H1 (cell line): Measurements from ENCODE around the gene F2RL2. TPM values are rescaled to one million over a fixed set of nuclear protein-coding genes. Genes with fewer than 3 reads are reported as not detected.

Source experiments
- BRCA1 ChIP-seq: IDR thresholded peaks from 2 replicates; pipeline ENCODE4 v1.6.1; 2012; ENCODE audit warnings: low read depth, low read length, improper control_type of control experiment
- RAD21 ChIP-seq, 2 experiments: IDR thresholded peaks in 1 of 2; conservative IDR thresholded peaks in 1 of 2; 2 replicates each; pipeline ENCODE4 v1.6.1; 2011; ENCODE audit warnings: low read depth in 2 of 2, low read length in 2 of 2, improper control_type of control experiment in 1 of 2, inconsistent platforms in 1 of 2, mild to moderate bottlenecking in 1 of 2, moderate library complexity in 1 of 2
- TAF1 ChIP-seq: IDR thresholded peaks from 2 replicates; pipeline ENCODE4 v1.6.1; 2011; ENCODE audit warnings: mild to moderate bottlenecking, low read depth, low read length
- TCF12 ChIP-seq: IDR thresholded peaks from 2 replicates; pipeline ENCODE4 v1.6.1; 2011; ENCODE audit warnings: low read depth, mild to moderate bottlenecking, low read length
- polyA plus RNA-seq, 7 experiments: library from polyadenylated mRNA; depleted of rRNA in 3 of 7; stranded (reverse) in 5 of 7; unstranded in 2 of 7; fragments of >200 nt in 5 of 7; fragments of 200-250 nt in 2 of 7; gene quantifications; 1 replicate in 5 of 7; 2 replicates in 1 of 7; 4 replicates in 1 of 7; pipeline versions ENCODE4 v1.2.1 to v1.2.3, GENCODE V29; 2011 to 2013; ENCODE audit warnings: missing spikeins in 2 of 7, mixed read lengths in 2 of 7
- total RNA-seq: library from RNA; stranded (reverse); fragmentation: NEBNext Ultra II Directional; extraction: Animal tissue kit (Norgen Biotek cat#: 25700); gene quantifications from 2 replicates; pipeline ENCODE4 v1.2.1, GENCODE V29; 2021

F2RL2 gene
- total and polyA plus RNA-seq, 2 of the 8 experiments (the other 6 are each of a cell fraction or from before 2014, with no cell fraction given): 0.03 to 0.07 TPM

DNA sequence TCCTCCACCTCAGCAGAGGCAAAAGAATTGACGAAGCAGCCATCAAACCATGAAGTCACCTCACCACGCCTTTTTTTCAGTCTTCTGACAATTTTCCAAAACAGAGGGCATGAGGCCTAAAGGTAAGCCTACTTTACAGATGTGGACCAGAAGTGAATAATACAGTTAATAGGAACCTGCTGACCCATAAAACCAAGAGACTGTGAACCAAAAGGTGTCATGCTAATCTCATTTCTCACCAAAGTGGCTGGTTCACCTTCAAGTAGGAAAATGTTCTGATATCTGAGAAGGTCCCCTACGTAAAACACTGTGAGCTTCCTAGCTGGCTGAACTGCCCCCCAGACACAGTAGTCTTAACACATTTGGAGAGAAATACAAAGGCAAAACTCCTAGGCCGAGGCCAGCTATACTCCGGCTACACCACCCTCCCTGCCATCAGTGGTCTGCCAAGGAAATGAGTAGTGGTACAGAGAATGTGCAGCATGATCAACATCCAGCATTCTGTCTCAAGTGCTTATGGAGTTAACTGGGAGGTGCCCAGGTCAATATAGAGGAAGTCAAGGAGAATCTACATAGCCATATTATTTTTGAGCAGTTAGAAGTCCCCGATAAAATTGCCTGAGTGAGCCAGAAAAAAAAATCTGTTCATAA, 19.3 kb upstream of the F2RL2 start (continued):
- no peak for TF ChIP-seq TCF12
- TF ChIP-seq TAF1: no peak
- TF ChIP-seq BRCA1: no peak
- TF ChIP-seq RAD21 (IDR thresholded peaks at IDR 0.05 in 1 of 2, conservative IDR thresholded peaks at IDR 0.05 in 1 of 2; ENCODE audit: low read depth in 2 of 2, low read length in 2 of 2): no peak
